PFSK-1 (cell line): Measurements from ENCODE around the gene CUL4A.

Experiments
- FOXP2 ChIP-seq: optimal IDR thresholded peaks from 2 replicates; pipeline ENCODE3; 2011; ENCODE audit warnings: borderline replicate concordance, control low read depth, inconsistent platforms; ENCODE audit not compliant: insufficient read depth; ENCODE audit errors: extremely low read length, extremely low read depth
- POLR2AphosphoS5 ChIP-seq: IDR thresholded peaks from 2 replicates; pipeline ENCODE4 v1.6.1; 2012; ENCODE audit warnings: low read depth, mild to moderate bottlenecking, control low read depth, low read length, moderate library complexity
- REST ChIP-seq, 2 experiments: IDR thresholded peaks; 2 replicates each; pipeline versions ENCODE4 v1.6.1 to v1.8.0; 2011 to 2012; ENCODE audit warnings: low read depth in 2 of 2, low read length in 2 of 2, control low read depth in 1 of 2, inconsistent platforms in 1 of 2, mild to moderate bottlenecking in 1 of 2, moderate library complexity in 1 of 2; ENCODE audit not compliant: insufficient read depth in 1 of 2
- SIN3A ChIP-seq: IDR thresholded peaks from 2 replicates; pipeline ENCODE4 v1.6.1; 2012; ENCODE audit warnings: mild to moderate bottlenecking, low read length, moderate library complexity, borderline replicate concordance; ENCODE audit not compliant: insufficient read depth
- TAF1 ChIP-seq: IDR thresholded peaks from 2 replicates; pipeline ENCODE4 v1.6.1; 2012; ENCODE audit warnings: low read length, control low read depth, borderline replicate concordance; ENCODE audit not compliant: insufficient read depth

Gene CUL4A

DNA sequence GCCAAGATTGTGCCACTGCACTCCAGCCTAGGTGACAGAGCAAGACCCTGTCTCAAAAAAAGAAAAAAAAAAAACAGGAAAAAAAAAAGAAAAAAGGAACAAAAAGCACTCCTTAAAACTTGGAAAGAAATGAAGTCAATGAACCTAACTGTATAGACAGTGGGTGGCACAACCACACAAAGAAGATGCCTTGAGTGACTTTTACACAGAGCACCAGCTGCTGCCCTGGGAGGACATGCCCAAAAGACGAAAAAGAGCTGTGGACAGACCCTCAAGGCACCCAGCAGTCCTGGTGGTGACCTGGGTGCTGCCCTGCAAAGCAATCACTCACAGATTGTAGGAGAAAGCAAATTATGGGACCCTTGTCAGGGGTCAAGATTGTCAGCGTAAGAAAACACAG is 81.7 kb downstream of the CUL4A start:
- TF ChIP-seq TAF1, result no peak
- TF ChIP-seq FOXP2, result no peak
- no peak for TF ChIP-seq SIN3A
- TF ChIP-seq POLR2AphosphoS5, result no peak
- TF ChIP-seq REST (IDR thresholded peaks at IDR 0.05; ENCODE audit: insufficient read depth in 1 of 2, low read depth in 2 of 2, low read length in 2 of 2), result no peak

- TF ChIP-seq POLR2AphosphoS5 (no peak), REST (IDR thresholded peaks at IDR 0.05; ENCODE audit: insufficient read depth in 1 of 2, low read depth in 2 of 2, low read length in 2 of 2) (no peak), FOXP2 (no peak), SIN3A (no peak), TAF1 (no peak)
Observed at GRCh38 chr13:113292021-113292862, 82.8 kb downstream of the CUL4A start.

DNA sequence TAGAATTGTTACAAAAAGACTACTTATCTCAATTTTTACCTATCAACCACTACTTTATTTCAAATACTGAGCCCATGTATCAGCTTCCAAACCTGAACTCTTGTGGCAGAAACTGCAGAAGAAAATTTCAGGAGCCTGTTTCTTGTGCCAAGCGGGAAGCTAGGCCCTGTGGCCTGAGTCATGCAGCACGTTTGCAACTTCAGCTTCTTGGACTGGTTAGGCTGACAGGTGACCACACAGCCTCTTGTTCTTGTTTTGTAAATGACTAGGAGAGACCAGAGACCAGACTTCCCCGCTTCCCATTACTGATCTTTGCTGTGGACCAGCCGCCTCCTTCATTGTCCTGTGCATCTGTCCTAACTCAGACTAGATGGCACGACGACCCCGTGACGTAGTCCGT is 84.3 kb downstream of the CUL4A start:
- no peak for TF ChIP-seq POLR2AphosphoS5
- TF ChIP-seq SIN3A, result no peak
- TF ChIP-seq TAF1, result no peak
- TF ChIP-seq REST (IDR thresholded peaks at IDR 0.05; ENCODE audit: insufficient read depth in 1 of 2, low read depth in 2 of 2, low read length in 2 of 2), result no peak
- TF ChIP-seq FOXP2, result no peak

DNA sequence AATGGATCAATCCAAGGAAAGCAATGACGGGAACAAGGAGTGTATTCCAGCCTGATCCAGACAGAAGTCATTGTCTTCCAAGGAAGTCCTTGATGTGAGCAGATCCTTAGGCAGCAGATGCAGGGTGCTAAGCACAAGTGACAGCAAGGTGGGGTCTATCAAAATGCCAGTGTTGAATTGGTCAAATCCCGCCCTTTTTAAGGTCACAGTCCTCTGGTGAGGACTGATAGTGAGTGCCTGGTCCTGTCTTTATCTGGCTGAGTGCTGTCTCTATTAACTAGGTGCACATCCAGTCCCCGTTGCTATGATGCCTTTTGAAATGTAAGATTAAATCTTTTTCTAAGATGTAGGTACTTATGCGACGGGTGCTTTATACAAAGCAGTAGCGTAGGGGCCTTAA is 86.4 kb downstream of the CUL4A start:
- TF ChIP-seq FOXP2, result no peak
- TF ChIP-seq REST (IDR thresholded peaks at IDR 0.05; ENCODE audit: insufficient read depth in 1 of 2, low read depth in 2 of 2, low read length in 2 of 2), result no peak
- no peak for TF ChIP-seq SIN3A
- TF ChIP-seq TAF1, result no peak
- no peak for TF ChIP-seq POLR2AphosphoS5
